Activated T-helper 2 cell treated with anti-CD3 and anti-CD28 coated beads, Interferon-gamma antibody, Interleukin-2, Interleukin-4, amounts not matched to agents 10 μg/mL and 5 μg/mL and 100 μg/mL, durations not matched to agents 14 hours and 24 hours and 36 hours (primary cell): ENCODE results near the gene NARS2. TPM values are rescaled to one million over a fixed set of nuclear protein-coding genes. Genes with fewer than 3 reads are reported as not detected.

ENCODE experiments used
- DNase-seq: peaks from one replicate; pipeline ENCODE4 v3.0.0; 2021; ENCODE audit warnings: low spot score
- H3K27ac Mint-ChIP-seq: one replicate; pipeline ENCODE4 v1.8.0; 2021; ENCODE audit warnings: mixed read lengths
- H3K27me3 Mint-ChIP-seq: one replicate; pipeline ENCODE4 v1.8.0; 2021; ENCODE audit warnings: low read depth, mixed read lengths
- H3K36me3 Mint-ChIP-seq: one replicate; pipeline ENCODE4 v1.8.0; 2021; ENCODE audit warnings: low read depth, mixed read lengths
- H3K4me1 Mint-ChIP-seq: one replicate; pipeline ENCODE4 v1.8.0; 2021; ENCODE audit warnings: low read depth, mixed read lengths
- H3K4me3 Mint-ChIP-seq: one replicate; pipeline ENCODE4 v1.8.0; 2021; ENCODE audit warnings: low read depth, mild to moderate bottlenecking, moderate library complexity, mixed read lengths
- H3K9me3 Mint-ChIP-seq: one replicate; pipeline ENCODE4 v1.8.0; 2021; ENCODE audit warnings: mixed read lengths
- intact Hi-C: fragments of 100-400 bp; cut with micrococcal nuclease; formaldehyde crosslinking; loops from one replicate; pipeline ENCODE4 v1.15.1; 2023
- total RNA-seq: library from RNA; stranded (reverse); gene quantifications from 2 replicates; pipeline ENCODE4 v1.2.3, GENCODE V29; 2022

NARS2 gene
- total RNA-seq, 1 donor from 2014 or later = 34.1 TPM

DNA sequence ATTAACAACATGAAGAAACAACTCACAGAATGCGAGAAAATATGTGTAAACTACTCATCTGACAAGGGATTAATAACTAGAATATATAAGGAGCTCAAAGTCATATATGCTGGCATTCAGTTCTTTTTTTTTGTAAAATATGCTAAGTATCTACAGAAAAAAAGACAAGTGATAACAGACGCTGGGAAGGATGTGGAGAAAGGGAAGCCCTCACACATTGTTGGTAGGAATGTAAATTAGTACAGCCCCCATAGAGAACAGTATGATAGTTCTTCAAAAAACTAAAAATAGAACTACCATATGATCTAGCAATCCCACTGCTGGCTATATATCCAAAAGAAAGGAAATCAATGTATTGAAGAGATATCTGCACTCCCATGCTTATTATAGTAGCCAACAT lies 170.9 kb downstream of the NARS2 start:
- H3K9me3 Mint-ChIP-seq = peaks cover 27% of the 10 kb centered on the region
- intact Hi-C loops = no loop called here

DNA sequence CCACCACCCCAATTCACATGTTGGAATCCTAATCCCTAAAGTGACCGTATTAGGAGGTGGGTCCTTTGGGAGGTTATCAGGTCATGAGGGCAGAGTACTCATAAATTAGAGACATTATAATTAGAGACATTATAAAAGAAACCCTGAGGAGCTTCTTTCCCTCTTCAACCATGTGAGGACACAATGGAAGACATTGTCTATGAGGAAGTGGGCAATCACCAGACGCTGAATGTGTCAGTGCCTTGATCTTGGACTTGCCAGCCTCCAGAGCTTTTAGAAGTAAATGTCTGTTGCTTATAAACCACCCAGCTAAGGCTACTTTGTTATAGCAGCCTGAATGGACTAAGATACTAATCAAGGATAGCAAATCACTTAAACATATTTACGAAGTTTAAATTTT lies 171.8 kb downstream of the NARS2 start:
- no peak overlapping the region for H3K4me3 Mint-ChIP-seq
- peaks cover 17% of the 10 kb centered on the region for H3K9me3 Mint-ChIP-seq
- intact Hi-C loops = no loop called here
- H3K36me3 Mint-ChIP-seq = peaks cover 51% of the 10 kb centered on the region
- H3K27me3 Mint-ChIP-seq = no peaks in the 10 kb centered on the region
- peaks cover 59% of the 10 kb centered on the region for H3K4me1 Mint-ChIP-seq
- H3K27ac Mint-ChIP-seq = no peak overlapping the region
- no peak for DNase-seq

More for the DNA sequence above, 170.9 kb downstream of the NARS2 start:
- H3K27me3 Mint-ChIP-seq = no peaks in the 10 kb centered on the region
- no peak overlapping the region for H3K4me3 Mint-ChIP-seq
- peaks cover 60% of the 10 kb centered on the region for H3K36me3 Mint-ChIP-seq
- no peak overlapping the region for H3K27ac Mint-ChIP-seq
- DNase-seq = no peak
- H3K4me1 Mint-ChIP-seq = peaks cover 60% of the 10 kb centered on the region

DNA sequence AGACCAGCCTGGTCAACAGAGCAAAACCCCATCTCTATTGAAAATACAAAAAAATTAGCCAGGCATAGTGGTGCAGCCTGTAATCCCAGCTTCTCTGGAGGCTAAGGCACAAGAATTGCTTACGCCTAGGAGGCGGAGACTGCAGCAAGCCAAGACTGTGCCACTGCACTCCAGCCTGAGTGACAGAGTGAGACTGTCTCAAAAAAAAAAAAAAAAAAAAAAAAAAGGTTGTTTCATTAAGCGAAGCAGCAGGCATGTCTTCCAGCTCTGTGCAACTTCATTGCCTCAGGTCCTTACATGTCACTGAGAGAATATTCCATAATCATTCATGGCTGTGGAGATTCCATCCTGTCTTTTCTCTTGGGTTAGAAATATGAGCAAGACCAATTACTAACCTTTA lies 174.0 kb downstream of the NARS2 start:
- Mint-ChIP-seq H3K4me1 (peaks cover 59% of the 10 kb centered on the region), H3K4me3 (no peak overlapping the region), H3K27ac (no peak overlapping the region), H3K27me3 (no peaks in the 10 kb centered on the region), H3K36me3 (peaks cover 34% of the 10 kb centered on the region), H3K9me3 (peaks cover 4% of the 10 kb centered on the region)
- no peak for DNase-seq
- intact Hi-C loops = no loop called here

DNA sequence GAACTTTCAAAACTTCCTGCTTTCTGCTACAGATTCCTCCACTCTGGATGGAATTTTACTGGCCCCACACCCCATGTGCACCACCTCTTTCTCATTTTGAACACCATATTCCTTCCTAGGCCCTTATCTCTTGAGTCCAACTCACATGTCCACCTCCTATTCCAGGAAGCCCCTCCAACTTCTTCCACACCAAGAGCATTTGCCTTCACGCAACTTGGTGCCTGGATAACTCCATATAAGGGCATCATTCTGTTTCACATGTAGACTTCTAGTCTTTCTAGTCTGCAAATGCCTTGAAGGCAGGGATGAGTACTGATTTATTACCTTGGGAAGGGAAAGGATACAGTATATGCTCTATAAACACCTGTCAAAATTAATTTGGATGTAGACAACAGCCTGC lies 174.5 kb downstream of the NARS2 start:
- Mint-ChIP-seq H3K4me3 (no peak overlapping the region), H3K9me3 (peaks cover 4% of the 10 kb centered on the region), H3K27me3 (no peaks in the 10 kb centered on the region), H3K27ac (no peak overlapping the region), H3K36me3 (peaks cover 33% of the 10 kb centered on the region), H3K4me1 (peaks cover 58% of the 10 kb centered on the region)
- DNase-seq = no peak
- intact Hi-C loops = no loop called here

DNA sequence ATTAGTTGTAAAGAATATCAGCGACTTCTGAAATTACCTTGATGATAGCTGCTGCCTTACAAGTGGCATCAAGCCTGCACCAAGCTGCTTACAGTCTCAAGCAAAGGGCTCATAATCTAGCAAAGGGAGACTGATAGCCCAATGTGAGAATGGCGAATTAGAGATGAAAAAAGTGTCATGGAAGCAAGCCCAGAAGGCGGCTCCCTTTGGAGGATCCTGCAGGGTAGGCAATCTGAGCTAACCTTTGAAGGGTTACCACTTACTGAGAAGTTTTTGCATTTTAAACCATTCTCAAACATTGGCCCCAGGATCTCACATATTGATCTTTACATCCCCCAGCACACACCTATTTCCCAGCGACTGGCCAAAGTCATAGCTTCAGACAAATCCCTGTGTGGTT lies 175.5 kb downstream of the NARS2 start:
- intact Hi-C loops = loop anchor here (5.0 to 10.0 kb wide), 2 partner anchors 57 to 104 kb away; no protein-coding TSS in a partner anchor
- H3K27ac Mint-ChIP-seq = no peak overlapping the region
- no peak overlapping the region for H3K4me3 Mint-ChIP-seq
- no peaks in the 10 kb centered on the region for H3K27me3 Mint-ChIP-seq
- peaks cover 36% of the 10 kb centered on the region for H3K36me3 Mint-ChIP-seq
- H3K4me1 Mint-ChIP-seq = peaks cover 63% of the 10 kb centered on the region
- peaks cover 4% of the 10 kb centered on the region for H3K9me3 Mint-ChIP-seq
- no peak for DNase-seq

DNA sequence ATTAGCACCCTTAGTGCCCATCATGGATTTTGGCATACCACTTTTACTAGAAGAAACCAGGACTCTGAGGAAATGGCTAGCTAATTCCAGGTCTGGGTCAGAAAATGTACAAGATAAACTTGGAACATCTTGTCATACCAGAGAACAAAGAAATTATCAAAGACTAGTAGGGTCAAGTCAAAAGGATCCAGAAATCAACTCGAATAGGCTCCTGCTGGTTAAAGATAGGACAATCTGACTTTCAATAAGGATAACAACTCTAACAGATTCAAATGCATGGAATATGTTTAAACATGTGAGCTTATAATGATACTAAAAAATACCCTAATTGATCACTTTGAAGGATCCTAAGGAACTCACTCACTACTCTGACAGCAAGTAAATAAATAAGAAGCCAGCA lies 175.9 kb downstream of the NARS2 start:
- DNase-seq = no peak
- intact Hi-C loops = loop anchor here (5.0 to 10.0 kb wide), 2 partner anchors 56 to 104 kb away; no protein-coding TSS in a partner anchor

DNA sequence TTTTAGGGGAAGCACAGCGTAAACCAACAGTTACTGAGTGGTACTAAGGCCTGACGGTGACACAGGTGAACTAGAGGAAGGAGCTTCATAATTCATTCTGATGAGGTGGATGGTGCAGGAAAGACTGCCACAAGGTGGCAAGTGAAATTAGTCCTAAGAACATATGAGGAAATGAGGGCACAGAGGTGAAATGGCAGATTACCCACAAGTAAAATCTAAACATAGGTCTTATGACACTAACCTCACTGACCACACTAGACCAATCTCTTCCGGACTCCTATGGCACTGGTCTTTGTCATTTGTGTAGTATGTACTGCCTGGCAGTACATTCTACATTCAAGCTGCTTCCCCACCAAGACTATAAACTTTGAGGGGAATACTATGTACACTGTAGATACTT lies 177.3 kb downstream of the NARS2 start:
- Mint-ChIP-seq H3K36me3 (peaks cover 36% of the 10 kb centered on the region), H3K4me1 (peaks cover 69% of the 10 kb centered on the region), H3K27me3 (no peaks in the 10 kb centered on the region), H3K9me3 (no peaks in the 10 kb centered on the region), H3K4me3 (no peak overlapping the region), H3K27ac (peak overlapping the region; percentile 51)
- intact Hi-C loops = loop anchor here (1.0 to 10.0 kb wide), 5 partner anchors 19 to 170 kb away; partner anchors contain the start of gene GAB2
- no peak for DNase-seq

More for the DNA sequence above, 175.9 kb downstream of the NARS2 start:
- Mint-ChIP-seq H3K36me3 (peaks cover 34% of the 10 kb centered on the region), H3K4me3 (no peak overlapping the region), H3K27me3 (no peaks in the 10 kb centered on the region), H3K4me1 (peaks cover 61% of the 10 kb centered on the region), H3K27ac (no peak overlapping the region), H3K9me3 (peaks cover 2% of the 10 kb centered on the region)

DNA sequence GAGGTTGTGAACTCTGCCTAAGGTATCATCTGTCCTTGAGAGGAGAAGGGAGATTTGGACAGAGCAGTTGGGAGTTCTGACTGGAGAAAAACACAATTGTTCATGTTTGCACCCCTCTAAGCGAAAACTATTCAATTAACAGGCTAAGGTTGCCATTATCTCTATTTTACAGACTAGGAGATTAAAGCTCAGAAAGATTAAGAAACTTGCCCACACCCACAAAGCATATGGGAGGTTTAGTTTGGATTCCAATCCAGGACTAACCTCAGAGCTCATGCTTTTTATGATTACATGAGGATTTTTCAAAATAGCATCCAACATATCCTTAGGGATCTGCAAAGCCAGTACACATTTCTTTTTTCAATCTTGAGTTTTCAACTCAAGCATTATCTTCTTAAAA lies 179.1 kb downstream of the NARS2 start:
- Mint-ChIP-seq H3K27me3 (no peaks in the 10 kb centered on the region), H3K27ac (no peak overlapping the region), H3K4me3 (no peak overlapping the region), H3K4me1 (peaks cover 73% of the 10 kb centered on the region), H3K36me3 (peaks cover 42% of the 10 kb centered on the region), H3K9me3 (peaks cover 4% of the 10 kb centered on the region)
- intact Hi-C loops = loop anchor here (5.0 to 10.0 kb wide), 2 partner anchors 53 to 101 kb away; no protein-coding TSS in a partner anchor
- no peak for DNase-seq

DNA sequence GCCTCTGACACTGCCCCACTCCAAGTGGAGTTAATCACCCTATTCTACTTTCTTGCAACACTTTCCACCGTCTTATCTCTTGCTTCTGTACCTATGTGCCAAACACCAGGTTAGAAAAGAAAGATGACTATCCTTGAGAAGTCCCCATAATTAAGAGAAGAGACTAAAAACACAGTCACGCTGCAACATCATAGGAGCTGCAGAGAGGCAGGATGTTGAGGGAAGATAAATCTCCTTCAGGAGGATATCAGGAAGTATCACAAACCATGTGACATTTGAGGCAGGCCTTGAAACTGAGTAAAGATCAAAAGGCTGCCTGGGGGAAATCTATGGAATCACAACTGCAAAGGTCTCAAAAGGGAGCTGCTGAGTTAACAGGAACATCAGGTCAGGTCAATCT lies 181.8 kb downstream of the NARS2 start:
- H3K9me3 Mint-ChIP-seq = peaks cover 11% of the 10 kb centered on the region
- H3K4me1 Mint-ChIP-seq = peaks cover 61% of the 10 kb centered on the region
- DNase-seq = no peak
- intact Hi-C loops = loop anchor here (10.0 kb wide), 1 partner anchor 98 kb away; no protein-coding TSS in a partner anchor
- H3K27me3 Mint-ChIP-seq = no peaks in the 10 kb centered on the region
- H3K36me3 Mint-ChIP-seq = peaks cover 65% of the 10 kb centered on the region
- no peak overlapping the region for H3K4me3 Mint-ChIP-seq
- peak overlapping the region; percentile 6 for H3K27ac Mint-ChIP-seq

DNA sequence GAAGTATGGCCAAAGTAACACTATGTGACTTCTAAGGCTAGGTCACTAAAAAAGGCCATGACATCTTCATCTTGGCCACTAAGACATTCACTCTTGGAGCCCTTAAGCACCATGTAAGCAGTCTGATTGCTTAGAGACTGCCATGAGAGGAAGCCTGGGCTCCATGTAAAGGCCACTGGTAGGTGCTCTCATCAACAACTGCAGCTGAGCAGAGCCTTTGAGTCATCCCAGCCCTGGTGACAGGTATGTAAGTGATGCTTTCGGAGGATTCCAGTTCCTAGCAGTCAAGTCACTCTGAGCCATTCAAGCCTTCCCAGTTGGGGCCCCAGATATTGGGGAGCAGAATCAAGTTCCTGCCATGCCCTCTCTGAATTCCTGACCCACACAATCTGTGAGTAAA lies 183.2 kb downstream of the NARS2 start:
- Mint-ChIP-seq H3K27ac (no peak overlapping the region), H3K4me1 (peaks cover 55% of the 10 kb centered on the region), H3K27me3 (no peaks in the 10 kb centered on the region), H3K36me3 (peaks cover 76% of the 10 kb centered on the region), H3K4me3 (no peak overlapping the region), H3K9me3 (peaks cover 22% of the 10 kb centered on the region)
- intact Hi-C loops = loop anchor here (10.0 kb wide), 1 partner anchor 97 kb away; no protein-coding TSS in a partner anchor
- DNase-seq = no peak

DNA sequence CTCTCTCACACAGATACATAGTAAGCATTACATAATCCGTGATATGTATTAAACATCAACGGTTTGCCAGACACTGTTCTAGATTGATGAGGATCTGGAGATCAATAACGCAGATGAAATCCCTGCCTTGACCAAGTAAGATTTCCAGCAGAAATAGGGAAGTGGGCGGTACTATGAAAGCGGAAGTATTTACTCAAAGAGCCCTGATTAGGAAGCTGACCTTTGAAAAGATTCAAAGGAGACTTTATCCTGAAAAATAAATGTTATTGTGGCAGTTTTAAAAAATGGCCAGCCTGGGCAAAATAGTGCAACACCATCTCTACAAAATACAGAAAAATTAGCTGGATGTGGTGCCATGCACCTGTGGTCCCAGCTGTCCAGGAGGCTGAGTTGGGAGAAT lies 183.9 kb downstream of the NARS2 start:
- H3K4me3 Mint-ChIP-seq = no peak overlapping the region
- H3K4me1 Mint-ChIP-seq = peaks cover 52% of the 10 kb centered on the region
- intact Hi-C loops = loop anchor here (10.0 kb wide), 1 partner anchor 96 kb away; no protein-coding TSS in a partner anchor
- H3K9me3 Mint-ChIP-seq = peaks cover 28% of the 10 kb centered on the region
- H3K27me3 Mint-ChIP-seq = no peaks in the 10 kb centered on the region
- no peak overlapping the region for H3K27ac Mint-ChIP-seq
- DNase-seq = no peak
- H3K36me3 Mint-ChIP-seq = peaks cover 78% of the 10 kb centered on the region

DNA sequence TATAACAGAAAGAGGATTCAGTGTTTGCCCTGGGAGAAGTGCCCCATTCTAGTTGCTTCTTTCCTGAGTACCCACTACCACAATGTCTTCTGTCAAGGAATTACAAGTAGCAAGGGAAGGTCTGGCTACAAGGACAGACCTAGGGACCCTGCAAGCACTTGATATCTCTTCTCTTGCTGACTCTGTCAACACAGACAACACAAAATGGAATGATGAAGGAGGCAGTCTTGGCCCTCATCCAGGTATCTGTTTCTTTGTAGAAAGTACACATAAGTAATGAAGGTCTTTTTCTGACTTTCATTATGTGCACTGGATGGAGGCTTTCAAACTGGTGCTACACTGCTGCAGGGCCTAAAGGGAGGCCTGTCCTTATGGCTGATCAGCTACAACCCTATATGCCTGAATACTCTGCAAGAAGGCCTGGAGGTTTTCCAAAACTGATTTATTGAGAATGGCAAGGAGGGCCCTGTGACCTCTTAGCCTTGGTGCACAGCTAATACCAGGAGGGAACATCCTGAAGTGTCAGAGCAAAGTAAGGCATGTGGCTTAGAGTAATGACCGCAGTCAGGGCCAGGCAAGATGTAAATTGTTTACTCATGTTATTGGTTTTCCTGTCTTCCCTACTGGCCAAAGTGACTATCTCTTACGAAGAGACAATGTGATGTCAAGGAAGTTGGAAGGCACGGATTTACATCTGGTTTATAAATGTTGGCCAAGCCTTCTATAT lies 188.3 kb downstream of the NARS2 start:
- Mint-ChIP-seq H3K4me3 (no peak overlapping the region), H3K9me3 (peaks cover 63% of the 10 kb centered on the region)
- intact Hi-C loops = loop anchor here (5.0 kb wide), 1 partner anchor 609 kb away; no protein-coding TSS in a partner anchor

More for the DNA sequence above, 188.3 kb downstream of the NARS2 start:
- Mint-ChIP-seq H3K27me3 (no peaks in the 10 kb centered on the region), H3K27ac (no peak overlapping the region), H3K4me1 (peaks cover 25% of the 10 kb centered on the region), H3K36me3 (peaks cover 91% of the 10 kb centered on the region)
- no peak for DNase-seq
